ENCODE results near the gene CD84. TPM values are rescaled to one million over a fixed set of nuclear protein-coding genes. Genes with fewer than 3 reads are reported as not detected.
"Not testable (repeated sequence)": the region's sequence is repeated elsewhere in the genome, so short reads cannot be mapped to it uniquely, and the experiment has no call there.

CD84 gene
- total and polyA plus RNA-seq, 5 experiments from 2014 or later, result 17.5 to 83.4 (median 19.0) TPM

GRCh38 chr1:160584784-160585183 is 5.5 kb upstream of the CD84 start:
- Mint-ChIP-seq H3K9me3 (peaks cover 0 to 6% (median 0%) of the 10 kb centered on the region in 9 donors), H3K36me3 (peaks cover 0 to 5% (median 0%) of the 10 kb centered on the region in 3 donors), H3K4me3 (peak overlapping the region in 4 of 10 donors; percentile 18 to 53 (median 32)), H3K27ac (peak overlapping the region in 4 of 10 donors; percentile 66 to 97 (median 70)), H3K27me3 (no peaks in the 10 kb centered on the region), H3K4me1 (peaks cover 17 to 55% (median 47%) of the 10 kb centered on the region in 4 donors)
- ATAC-seq (no peak), DNase-seq (no peak)
- POLR2A ChIA-PET, result interaction anchor here (3.1 kb wide), 1 partner anchor 12 kb away, joined by 10 read pairs; no protein-coding TSS in a partner anchor

GRCh38 chr1:160582976-160583375 is 3.7 kb upstream of the CD84 start:
- H3K9me3 Mint-ChIP-seq, H3K27me3 Mint-ChIP-seq, H3K36me3 Mint-ChIP-seq, H3K4me3 Mint-ChIP-seq, DNase-seq, ATAC-seq: not testable (repeated sequence)
- POLR2A ChIA-PET, result interaction anchor here (3.1 kb wide), 1 partner anchor 10 kb away, joined by 10 read pairs; no protein-coding TSS in a partner anchor
- Mint-ChIP-seq H3K27ac (peak overlapping the region in 6 of 10 donors; percentile 30 to 97 (median 68)), H3K4me1 (peaks cover 19 to 66% (median 58%) of the 10 kb centered on the region in 4 donors)

- Mint-ChIP-seq H3K4me3 (peak overlapping the region in 4 of 10 donors; percentile 5 to 48 (median 23)), H3K27ac (peak overlapping the region in 9 of 10 donors; percentile 70 to 97 (median 86)), H3K9me3 (peaks cover 0 to 6% (median 0%) of the 10 kb centered on the region in 9 donors), H3K36me3 (peaks cover 0 to 5% (median 0%) of the 10 kb centered on the region in 3 donors), H3K27me3 (no peaks in the 10 kb centered on the region), H3K4me1 (peaks cover 25 to 74% (median 66%) of the 10 kb centered on the region in 4 donors)
- ATAC-seq, result no peak
- POLR2A ChIA-PET, result no interaction called here
- DNase-seq, result no peak
Measured at GRCh38 chr1:160581961-160582360, 2.7 kb upstream of the CD84 start.

- POLR2A ChIA-PET, result interaction anchor here (0.5 to 4.9 kb wide), 8 partner anchors 9 to 517 kb away, joined by 3 to 48 read pairs (median 6); no protein-coding TSS in a partner anchor
- Mint-ChIP-seq H3K27me3 (no peaks in the 10 kb centered on the region), H3K36me3 (peaks cover 0 to 5% (median 0%) of the 10 kb centered on the region in 3 donors), H3K4me3 (peak overlapping the region in 9 of 10 donors; percentile 11 to 55 (median 44)), H3K4me1 (peaks cover 33 to 83% (median 75%) of the 10 kb centered on the region in 4 donors), H3K9me3 (peaks cover 0 to 6% (median 0%) of the 10 kb centered on the region in 9 donors), H3K27ac (peak overlapping the region; percentile 70 to 97 (median 86))
- no peak for ATAC-seq
- no peak for DNase-seq
Measured at GRCh38 chr1:160580221-160580812, 1.0 kb upstream of the CD84 start.

GRCh38 chr1:160578525-160579191 is 638 bp downstream of the CD84 start:
- Mint-ChIP-seq H3K4me3 (peak overlapping the region; percentile 89 to 95 (median 93)), H3K9me3 (peaks cover 0 to 5% (median 0%) of the 10 kb centered on the region in 9 donors), H3K4me1 (peaks cover 38 to 83% (median 79%) of the 10 kb centered on the region in 4 donors), H3K27ac (peak overlapping the region; percentile 88 to 100 (median 96)), H3K36me3 (peaks cover 0 to 8% (median 0%) of the 10 kb centered on the region in 3 donors), H3K27me3 (no peaks in the 10 kb centered on the region)
- DNase-seq, result no peak
- peak in 1 of 2 donors; percentile 7 for ATAC-seq
- POLR2A ChIA-PET, result interaction anchor here (0.7 to 4.9 kb wide), 14 partner anchors 9 to 34 kb away, joined by 3 to 48 read pairs (median 6); no protein-coding TSS in a partner anchor

- ATAC-seq, result no peak
- Mint-ChIP-seq H3K36me3 (peaks cover 0 to 11% (median 0%) of the 10 kb centered on the region in 3 donors), H3K27me3 (no peaks in the 10 kb centered on the region), H3K9me3 (peaks cover 0 to 4% (median 0%) of the 10 kb centered on the region in 9 donors), H3K4me3 (peak overlapping the region; percentile 89 to 95 (median 93)), H3K4me1 (peaks cover 43 to 83% (median 81%) of the 10 kb centered on the region in 4 donors), H3K27ac (peak overlapping the region; percentile 88 to 100 (median 96))
- no peak for DNase-seq
- POLR2A ChIA-PET, result interaction anchor here (0.7 to 4.9 kb wide), 16 partner anchors 8 to 55 kb away, joined by 3 to 48 read pairs (median 5); partner anchors contain the start of gene SLAMF6
Measured at GRCh38 chr1:160578175-160578524, 1.1 kb downstream of the CD84 start.

- peaks cover 0 to 7% (median 0%) of the 10 kb centered on the region in 3 donors for H3K36me3 Mint-ChIP-seq
- H3K4me1 Mint-ChIP-seq, result peaks cover 45 to 87% (median 84%) of the 10 kb centered on the region in 4 donors
- DNase-seq (no peak), ATAC-seq (no peak)
- peaks cover 0 to 4% (median 0%) of the 10 kb centered on the region in 9 donors for H3K9me3 Mint-ChIP-seq
- POLR2A ChIA-PET, result interaction anchor here (0.7 to 4.9 kb wide), 15 partner anchors 8 to 54 kb away, joined by 3 to 48 read pairs (median 5); partner anchors contain the start of gene SLAMF6
- no peaks in the 10 kb centered on the region for H3K27me3 Mint-ChIP-seq
- H3K4me3 Mint-ChIP-seq, result peak overlapping the region; percentile 81 to 95 (median 92)
- H3K27ac Mint-ChIP-seq, result peak overlapping the region; percentile 88 to 100 (median 94)
Measured at GRCh38 chr1:160577671-160578070, 1.6 kb downstream of the CD84 start.

GRCh38 chr1:160576884-160577283 is 2.4 kb downstream of the CD84 start:
- peaks cover 0 to 7% (median 0%) of the 10 kb centered on the region in 9 donors for H3K9me3 Mint-ChIP-seq
- H3K4me1 Mint-ChIP-seq, result peaks cover 50 to 93% (median 88%) of the 10 kb centered on the region in 4 donors
- peaks cover 3 to 13% (median 4%) of the 10 kb centered on the region in 3 donors for H3K36me3 Mint-ChIP-seq
- no peak for DNase-seq
- peak overlapping the region; percentile 81 to 95 (median 92) for H3K4me3 Mint-ChIP-seq
- ATAC-seq, result peak in 1 of 2 donors; percentile 19
- POLR2A ChIA-PET, result interaction anchor here (1.6 to 5.5 kb wide), 5 partner anchors 9 to 21 kb away, joined by 5 to 48 read pairs (median 18); no protein-coding TSS in a partner anchor
- peak overlapping the region; percentile 88 to 100 (median 95) for H3K27ac Mint-ChIP-seq
- no peaks in the 10 kb centered on the region for H3K27me3 Mint-ChIP-seq

GRCh38 chr1:160576390-160576789 is 2.9 kb downstream of the CD84 start:
- H3K36me3 Mint-ChIP-seq, result peaks cover 7 to 18% (median 7%) of the 10 kb centered on the region in 3 donors
- ATAC-seq, result peak; percentile 44 to 72
- H3K4me3 Mint-ChIP-seq, result peak overlapping the region; percentile 81 to 95 (median 92)
- POLR2A ChIA-PET, result interaction anchor here (0.6 to 5.5 kb wide), 4 partner anchors 9 to 53 kb away, joined by 3 to 48 read pairs (median 22); partner anchors contain the start of gene SLAMF6
- DNase-seq, result no peak
- H3K27me3 Mint-ChIP-seq, result no peaks in the 10 kb centered on the region
- peak overlapping the region; percentile 88 to 100 (median 95) for H3K27ac Mint-ChIP-seq
- H3K4me1 Mint-ChIP-seq, result peaks cover 49 to 93% (median 88%) of the 10 kb centered on the region in 4 donors
- H3K9me3 Mint-ChIP-seq, result peaks cover 0 to 10% (median 0%) of the 10 kb centered on the region in 9 donors

GRCh38 chr1:160575112-160575664 is 4.1 kb downstream of the CD84 start:
- Mint-ChIP-seq H3K9me3 (peaks cover 0 to 19% (median 0%) of the 10 kb centered on the region in 9 donors), H3K4me1 (peaks cover 49 to 94% (median 87%) of the 10 kb centered on the region in 4 donors), H3K36me3 (peaks cover 7 to 29% (median 9%) of the 10 kb centered on the region in 3 donors), H3K27ac (peak overlapping the region; percentile 88 to 100 (median 95)), H3K4me3 (peak overlapping the region; percentile 81 to 95 (median 92)), H3K27me3 (no peaks in the 10 kb centered on the region)
- ATAC-seq (peak; percentile 5 to 20), DNase-seq (peak in 1 of 10 donors; percentile 9)
- POLR2A ChIA-PET, result interaction anchor here (0.6 to 5.5 kb wide), 8 partner anchors 12 to 73 kb away, joined by 3 to 42 read pairs (median 6); no protein-coding TSS in a partner anchor

- Mint-ChIP-seq H3K9me3 (peaks cover 0 to 29% (median 0%) of the 10 kb centered on the region in 9 donors), H3K27me3 (no peaks in the 10 kb centered on the region), H3K4me3 (peak overlapping the region in 8 of 10 donors; percentile 3 to 66 (median 46)), H3K27ac (peak overlapping the region; percentile 90 to 100 (median 96)), H3K4me1 (peaks cover 59 to 99% (median 96%) of the 10 kb centered on the region in 4 donors), H3K36me3 (peaks cover 14 to 41% (median 14%) of the 10 kb centered on the region in 3 donors)
- DNase-seq, result no peak
- POLR2A ChIA-PET, result interaction anchor here (1.0 to 1.5 kb wide), 3 partner anchors 8 to 35 kb away, joined by 3 to 6 read pairs (median 5); partner anchors contain the start of gene CD84
- ATAC-seq, result no peak
Measured at GRCh38 chr1:160570840-160571239, 8.5 kb downstream of the CD84 start.
